ENCODE measurements around the gene CPNE7. TPM values are rescaled to one million over a fixed set of nuclear protein-coding genes. Genes with fewer than 3 reads are reported as not detected.

The CPNE7 gene
- total and polyA plus RNA-seq, 2 of the 13 experiments (the other 11 are each of a cell fraction or from before 2014, with no cell fraction given): 0.59 TPM; not detected in 1

DNA sequence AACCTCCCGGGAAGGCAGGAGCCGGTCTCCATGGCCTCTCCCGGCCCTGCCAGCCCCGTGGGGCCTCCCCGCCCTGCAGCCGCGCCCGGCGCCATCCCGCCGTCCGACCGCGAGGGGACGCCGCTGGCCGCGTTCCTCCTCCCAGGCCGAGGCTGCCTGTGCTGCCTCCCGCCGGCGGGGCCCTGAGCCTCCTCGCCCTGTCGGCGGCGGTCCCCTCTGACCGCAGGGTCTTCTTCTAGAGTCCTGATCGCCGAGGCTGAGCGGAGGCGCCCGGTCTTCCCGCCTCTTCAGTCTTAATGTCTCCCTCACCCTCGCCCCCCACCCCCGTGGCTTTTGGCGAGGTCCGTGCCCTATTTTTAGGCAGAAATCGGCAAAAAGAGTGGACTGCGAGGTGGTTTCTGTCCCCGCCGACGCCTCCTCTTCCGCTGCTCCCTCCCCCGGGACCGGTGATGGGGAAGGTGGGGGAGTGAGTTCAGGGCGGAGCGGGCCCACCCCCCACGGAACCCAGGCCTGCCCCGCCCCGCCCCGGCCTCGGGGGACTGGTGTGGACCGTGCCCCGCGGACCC is 794 bp upstream of the CPNE7 start:
- H3K4me2 ChIP-seq (ENCODE audit: low read depth, low read length): no peak overlapping the region
- intact Hi-C loops (cut with micrococcal nuclease; ENCODE audit: unreplicated experiment) (no loop called here), in situ Hi-C loops (cut with HindIII; ENCODE audit: extremely low pct_ligation_motif_present, low pct_unique_long_range_greater_than_20kb) (no loop called here)
- no peak overlapping the region for H3K27ac ChIP-seq (ENCODE audit: extremely low read length, insufficient read depth, low read length)
- DNase-seq (ENCODE audit: low spot score) (no peak), FAIRE-seq (no peak), ATAC-seq (no peak)
- no peaks in the 10 kb centered on the region for H3K9me3 ChIP-seq (ENCODE audit: low read length)
- no peaks in the 10 kb centered on the region for H4K20me1 ChIP-seq (ENCODE audit: insufficient read depth, low read length)
- ChIA-PET CTCF (ENCODE audit: low intra/inter-chr PET ratio, low total read pairs) (no interaction called here), POLR2A (no interaction called here)
- no peak overlapping the region for H3K9ac ChIP-seq (ENCODE audit: insufficient read depth, low read depth, low read length)
- WGBS (ENCODE audit: low lambda C conversion rate): 93% methylated on average over 55 of the region's 55 CpGs
- no peak overlapping the region for H3K4me3 ChIP-seq (replicated peaks in 1 of 3; ENCODE audit: insufficient read depth in 1 of 3, low read depth in 2 of 3, low read length in 3 of 3)
- H3K27me3 ChIP-seq (ENCODE audit: control insufficient read depth in 1 of 2, insufficient read depth in 2 of 2, low read length in 2 of 2): peaks cover 4 to 13% of the 10 kb centered on the region in 2 experiments; a peak in 3 of 5 replicates
- no peaks in the 10 kb centered on the region for H3K36me3 ChIP-seq (replicated peaks in 1 of 2; ENCODE audit: control insufficient read depth in 1 of 2, insufficient read depth in 2 of 2, low read length in 2 of 2)
- TF ChIP-seq CCDC6 (CRISPR knock-in tag; IDR thresholded peaks at IDR 0.05) (no peak), GATAD1 (CRISPR knock-in tag; IDR thresholded peaks at IDR 0.05) (no peak), ZNF501 (CRISPR knock-in tag; IDR thresholded peaks at IDR 0.05) (no peak), HDAC2 (CRISPR knock-in tag; IDR thresholded peaks at IDR 0.05) (no peak), GZF1 (CRISPR knock-in tag; IDR thresholded peaks at IDR 0.05) (no peak), RCOR2 (CRISPR knock-in tag; IDR thresholded peaks at IDR 0.05) (no peak), KLF16 (CRISPR knock-in tag; IDR thresholded peaks at IDR 0.05) (no peak), ZFYVE20 (CRISPR knock-in tag; IDR thresholded peaks at IDR 0.05; ENCODE audit: borderline replicate concordance, low read depth) (no peak), KLF11 (CRISPR knock-in tag; IDR thresholded peaks at IDR 0.05) (no peak)
- H3K79me2 ChIP-seq (ENCODE audit: insufficient read depth, low read length): no peaks in the 10 kb centered on the region
- H2AFZ ChIP-seq (ENCODE audit: low read length): no peak overlapping the region
- peaks cover 28% of the 10 kb centered on the region for H3K4me1 ChIP-seq (ENCODE audit: insufficient read depth, low read length)
- no TSS peak for BruUV-seq (replicated peaks)

Measured in HepG2 (cell line).